GM23248 (cell line): ENCODE data around the gene ZNF474.

Experiments
- EZH2 ChIP-seq: fragments of 200-600 bp; sonication (generic); IDR thresholded peaks from 2 replicates; pipeline ENCODE4 v1.6.1; 2018; ENCODE audit warnings: antibody characterized with exemption, mild to moderate bottlenecking; ENCODE audit not compliant: insufficient read depth, poor library complexity, severe bottlenecking
- EZH2phosphoT487 ChIP-seq: fragments of 200-600 bp; sonication (generic); IDR thresholded peaks from 2 replicates; pipeline ENCODE4 v1.6.1; 2018; ENCODE audit warnings: antibody characterized with exemption, moderate library complexity, mild to moderate bottlenecking, low read depth; ENCODE audit not compliant: insufficient read depth

DNA sequence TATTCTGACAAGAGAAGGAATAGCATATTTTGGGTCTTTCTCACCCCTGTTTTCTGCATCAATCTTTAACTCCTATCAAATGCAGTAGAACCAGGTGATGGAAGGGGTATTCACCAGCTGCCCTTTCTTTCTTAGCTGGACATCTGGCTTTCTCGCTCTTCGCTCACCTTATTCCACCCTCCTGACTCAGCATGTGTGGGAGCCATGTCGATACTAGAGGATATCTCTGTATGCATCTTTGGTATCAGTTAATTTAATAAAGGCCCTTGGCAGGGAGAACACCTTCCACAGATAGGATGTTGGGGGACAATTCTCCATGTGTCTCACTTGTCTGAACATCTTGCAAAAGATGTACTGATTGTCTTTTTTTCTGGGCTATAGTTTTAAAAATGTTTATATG, 71.5 kb downstream of the ZNF474 start:
- TF ChIP-seq EZH2 (no peak), EZH2phosphoT487 (no peak)
